GM21825 (cell line): ENCODE data around the gene PLGRKT.
"Not testable (repeated sequence)": the region's sequence is repeated elsewhere in the genome, so short reads cannot be mapped to it uniquely, and the experiment has no call there.

Experiments used
- ATAC-seq: cut with Tn5 transposase; IDR thresholded peaks from one replicate; pipeline ENCODE4 v1.9.1; 2021; ENCODE audit warnings: mild to moderate bottlenecking, moderate library complexity; ENCODE audit not compliant: unreplicated experiment

Gene PLGRKT

DNA sequence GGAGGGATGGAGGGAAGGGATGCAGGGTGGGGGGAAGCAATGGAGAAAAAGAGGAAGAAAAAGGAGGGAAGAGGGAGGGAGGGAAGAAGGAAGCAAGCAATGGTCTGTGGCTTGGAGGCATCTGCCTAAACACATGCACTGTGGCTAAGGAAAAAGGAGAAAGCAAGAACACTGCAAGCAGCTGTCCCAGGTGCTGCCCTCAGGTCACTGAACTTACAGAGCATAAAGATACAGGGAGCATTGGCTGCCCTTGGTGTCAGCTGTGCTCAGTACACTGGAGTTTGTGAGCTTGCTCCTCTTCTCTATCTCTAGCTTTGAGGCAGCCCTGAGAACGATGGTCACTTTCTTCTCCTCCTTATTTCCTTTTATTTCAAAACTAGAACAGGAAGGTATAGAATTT, 116.1 kb downstream of the PLGRKT start:
- ATAC-seq, result not testable (repeated sequence)

DNA sequence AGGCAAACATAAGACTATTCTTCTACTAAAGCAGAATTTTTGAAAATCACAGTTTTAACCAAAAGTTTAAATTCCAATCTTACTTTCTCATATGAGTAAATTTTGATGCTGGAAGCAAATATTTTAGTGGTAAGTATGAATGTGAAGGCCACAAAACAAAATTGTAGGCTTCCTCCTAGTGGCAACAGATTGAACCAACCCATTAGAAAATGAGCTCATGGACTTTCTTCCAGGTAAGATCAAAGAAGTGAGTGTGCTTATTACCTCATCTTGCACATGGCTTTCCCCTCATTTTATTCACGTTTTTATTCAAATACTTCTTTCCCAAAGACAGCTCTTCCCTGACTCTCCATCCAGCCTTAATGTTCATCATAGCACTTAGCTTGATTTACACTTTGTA, 116.7 kb downstream of the PLGRKT start:
- ATAC-seq, result no peak

GRCh38 chr9:5316406-5316805, 121.3 kb downstream of the PLGRKT start:
- not testable (repeated sequence) for ATAC-seq

GRCh38 chr9:5315187-5315923, 122.4 kb downstream of the PLGRKT start:
- no peak for ATAC-seq

DNA sequence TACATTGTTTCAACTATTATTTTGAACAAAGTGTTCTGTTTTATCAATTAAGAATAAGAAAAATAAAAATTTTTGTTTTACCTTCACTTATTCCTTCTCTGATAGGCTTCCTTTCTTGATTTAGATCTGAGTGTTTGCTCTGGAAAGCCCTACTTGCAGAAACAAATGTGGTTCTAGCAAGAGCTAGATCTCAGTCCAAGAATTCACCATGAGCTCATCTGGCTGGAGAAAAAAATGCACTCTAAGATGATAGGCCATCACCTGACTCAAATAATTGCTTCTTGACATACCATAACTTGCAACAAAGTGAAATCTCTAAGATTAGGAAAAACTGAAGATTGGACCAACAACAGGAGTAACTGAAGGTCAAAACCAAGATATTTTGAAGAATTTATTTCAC, 126.9 kb downstream of the PLGRKT start:
- no peak for ATAC-seq
